WI38 (cell line): ENCODE measurements around the gene KLK14.

ENCODE experiments used
- H3K4me3 ChIP-seq: 2 replicates; pipeline ENCODE4 v1.5.1; 2011; ENCODE audit warnings: low read depth, mild to moderate bottlenecking, control low read depth, low read length
- TF ChIP-seq, protein P1 (sequence below): IDR thresholded peaks from 2 replicates; pipeline ENCODE4 v1.5.1; 2012; ENCODE audit warnings: low read depth, mild to moderate bottlenecking, control low read depth, low read length

KLK14 gene

DNA sequence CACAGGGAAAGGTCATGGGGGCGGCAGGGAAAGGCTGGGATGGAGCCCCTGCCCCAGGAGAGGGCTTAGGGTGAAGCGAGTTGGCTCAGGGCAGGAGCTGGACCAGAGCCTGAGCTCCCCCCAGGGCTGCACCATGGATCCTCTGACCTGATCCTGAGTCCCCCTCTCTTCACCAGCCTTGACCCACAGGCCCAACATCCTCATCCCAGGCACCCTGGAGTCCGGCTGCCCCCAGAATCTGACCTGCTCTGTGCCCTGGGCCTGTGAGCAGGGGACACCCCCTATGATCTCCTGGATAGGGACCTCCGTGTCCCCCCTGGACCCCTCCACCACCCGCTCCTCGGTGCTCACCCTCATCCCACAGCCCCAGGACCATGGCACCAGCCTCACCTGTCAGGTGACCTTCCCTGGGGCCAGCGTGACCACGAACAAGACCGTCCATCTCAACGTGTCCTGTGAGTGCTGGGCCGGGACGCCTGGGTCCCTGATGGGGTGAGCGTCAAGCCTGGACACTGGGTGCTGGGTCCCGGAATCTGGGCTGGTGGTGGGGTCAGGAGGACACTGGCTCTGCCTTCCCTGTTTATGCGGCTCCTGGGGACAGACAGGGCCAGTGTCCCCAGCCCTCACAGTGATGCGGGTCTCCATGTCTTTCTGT is 42.9 kb upstream of the KLK14 start:
- H3K4me3 ChIP-seq = no peak overlapping the region
- TF ChIP-seq, protein P1, sequence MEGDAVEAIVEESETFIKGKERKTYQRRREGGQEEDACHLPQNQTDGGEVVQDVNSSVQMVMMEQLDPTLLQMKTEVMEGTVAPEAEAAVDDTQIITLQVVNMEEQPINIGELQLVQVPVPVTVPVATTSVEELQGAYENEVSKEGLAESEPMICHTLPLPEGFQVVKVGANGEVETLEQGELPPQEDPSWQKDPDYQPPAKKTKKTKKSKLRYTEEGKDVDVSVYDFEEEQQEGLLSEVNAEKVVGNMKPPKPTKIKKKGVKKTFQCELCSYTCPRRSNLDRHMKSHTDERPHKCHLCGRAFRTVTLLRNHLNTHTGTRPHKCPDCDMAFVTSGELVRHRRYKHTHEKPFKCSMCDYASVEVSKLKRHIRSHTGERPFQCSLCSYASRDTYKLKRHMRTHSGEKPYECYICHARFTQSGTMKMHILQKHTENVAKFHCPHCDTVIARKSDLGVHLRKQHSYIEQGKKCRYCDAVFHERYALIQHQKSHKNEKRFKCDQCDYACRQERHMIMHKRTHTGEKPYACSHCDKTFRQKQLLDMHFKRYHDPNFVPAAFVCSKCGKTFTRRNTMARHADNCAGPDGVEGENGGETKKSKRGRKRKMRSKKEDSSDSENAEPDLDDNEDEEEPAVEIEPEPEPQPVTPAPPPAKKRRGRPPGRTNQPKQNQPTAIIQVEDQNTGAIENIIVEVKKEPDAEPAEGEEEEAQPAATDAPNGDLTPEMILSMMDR = no peak

DNA sequence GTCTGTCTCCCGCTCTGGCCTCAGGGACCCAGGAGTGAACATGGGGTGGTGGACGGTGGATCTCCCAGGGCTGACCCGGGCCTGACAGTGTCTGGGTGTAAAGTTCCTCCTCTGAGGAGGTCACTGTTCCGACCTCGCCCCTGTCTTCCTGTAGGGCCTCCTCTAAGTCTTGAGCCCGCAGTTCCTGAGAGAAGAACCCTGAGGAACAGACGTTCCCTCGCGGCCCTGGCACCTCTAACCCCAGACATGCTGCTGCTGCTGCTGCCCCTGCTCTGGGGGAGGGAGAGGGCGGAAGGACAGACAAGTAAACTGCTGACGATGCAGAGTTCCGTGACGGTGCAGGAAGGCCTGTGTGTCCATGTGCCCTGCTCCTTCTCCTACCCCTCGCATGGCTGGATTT is 42.0 kb upstream of the KLK14 start, which contains the start of gene SIGLEC9:
Gene SIGLEC9 (plus strand): TSS at position 178 of the 400 bp plus-strand sequence. CDS start 69 bp downstream, at position 247.
- H3K4me3 ChIP-seq = no peak within 1 kb of the TSS
- TF ChIP-seq, protein P1 = no peak

GRCh38 chr19:51124216-51124615 is 41.5 kb upstream of the KLK14 start:
- TF ChIP-seq, protein P1 = no peak

GRCh38 chr19:51123802-51124201 is 41.1 kb upstream of the KLK14 start:
- H3K4me3 ChIP-seq = no peak overlapping the region
- TF ChIP-seq, protein P1 = no peak

More at GRCh38 chr19:51124216-51124615, 41.5 kb upstream of the KLK14 start:
- H3K4me3 ChIP-seq = no peak overlapping the region

DNA sequence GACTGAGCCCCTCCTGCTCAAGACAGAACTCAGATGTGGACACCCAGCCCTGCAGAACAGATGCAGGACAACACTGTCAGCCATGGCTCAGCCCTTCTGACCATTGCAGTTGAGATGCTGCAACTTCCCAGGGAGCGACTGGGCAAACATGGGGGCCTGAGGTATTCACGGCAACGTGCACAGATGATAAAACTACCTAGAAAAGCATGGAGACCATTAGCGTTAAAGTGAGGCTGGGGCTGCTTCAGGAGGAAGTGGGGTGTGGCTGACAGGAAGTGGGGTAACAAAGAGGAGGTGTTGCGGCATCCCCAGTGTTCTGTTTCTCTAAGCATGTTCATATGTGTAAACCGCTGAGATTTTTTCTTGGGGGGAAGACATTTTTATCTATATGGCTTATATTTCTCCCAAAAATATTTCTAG is 40.7 kb upstream of the KLK14 start:
- H3K4me3 ChIP-seq = no peak overlapping the region
- TF ChIP-seq, protein P1 = no peak

GRCh38 chr19:51122112-51122981 is 39.7 kb upstream of the KLK14 start:
- TF ChIP-seq, protein P1 = no peak
- H3K4me3 ChIP-seq = no peak overlapping the region

DNA sequence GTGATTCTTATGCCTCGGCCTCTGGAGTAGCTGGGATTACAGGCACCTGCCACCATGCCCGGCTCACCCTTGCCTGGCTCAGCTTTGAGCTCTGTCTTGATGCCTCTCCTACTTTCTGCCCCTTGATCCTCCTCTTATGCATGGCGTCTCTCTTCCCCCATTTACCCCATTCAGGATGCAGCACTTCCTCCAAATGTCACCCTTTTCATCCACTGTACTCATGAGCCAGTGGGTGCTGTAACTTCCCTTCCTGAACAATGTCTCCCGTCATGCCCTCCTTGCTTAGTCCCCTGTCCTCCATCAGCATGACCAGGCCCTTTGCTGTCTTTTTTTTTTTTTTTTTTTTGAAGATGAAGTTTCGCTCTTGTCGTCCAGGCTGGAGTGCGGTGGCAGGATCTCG is 38.6 kb upstream of the KLK14 start:
- TF ChIP-seq, protein P1 = no peak

More for the DNA sequence above, 38.6 kb upstream of the KLK14 start:
- no peak overlapping the region for H3K4me3 ChIP-seq
